Measurements from ENCODE around the gene TAC4. TPM values are rescaled to one million over a fixed set of nuclear protein-coding genes. Genes with fewer than 3 reads are reported as not detected.
A peak's percentile ranks its signal among the peaks of the same experiment; 100 is the strongest.

The TAC4 gene
- total and polyA plus RNA-seq, 2 of the 13 experiments (the other 11 are each of a cell fraction or from before 2014, with no cell fraction given) = not detected

- peak; percentile 63; the same call in 1 of the 2 replicates for TF ChIP-seq KDM3A (CRISPR knock-in tag; IDR thresholded peaks at IDR 0.05; ENCODE audit: low read depth)
- TF ChIP-seq MTF2 (CRISPR knock-in tag; IDR thresholded peaks at IDR 0.05; ENCODE audit: borderline replicate concordance) = no peak
- peak; percentile 57; the same call in 1 of the 2 replicates for TF ChIP-seq PHF21A (CRISPR knock-in tag; IDR thresholded peaks at IDR 0.05)
- no peak for TF ChIP-seq THAP7 (CRISPR knock-in tag; IDR thresholded peaks at IDR 0.05)
- TF ChIP-seq HNF1B (CRISPR knock-in tag; IDR thresholded peaks at IDR 0.05) = peak; percentile 74; the same call in 1 of the 2 replicates
- TF ChIP-seq ZNF234 (CRISPR knock-in tag; conservative IDR thresholded peaks at IDR 0.05) = no peak
- TF ChIP-seq RXRB (CRISPR knock-in tag; IDR thresholded peaks at IDR 0.05; ENCODE audit: borderline replicate concordance) = peak; percentile 53; the same call in 1 of the 2 replicates
- 0 out of 2 replicates have a peak, but pooled peaks have one; percentile 41 for TF ChIP-seq ZNF614 (CRISPR knock-in tag; IDR thresholded peaks at IDR 0.05; ENCODE audit: borderline replicate concordance)
- peak; percentile 82 for TF ChIP-seq PITX1 (CRISPR knock-in tag; IDR thresholded peaks at IDR 0.05)
- TF ChIP-seq ZNF776 (CRISPR knock-in tag; IDR thresholded peaks at IDR 0.05) = no peak
- TF ChIP-seq ZSCAN31 (CRISPR knock-in tag; IDR thresholded peaks at IDR 0.05; ENCODE audit: low read depth) = 0 out of 2 replicates have a peak, but pooled peaks have one; percentile 50
- TF ChIP-seq ZNF781 (CRISPR knock-in tag; IDR thresholded peaks at IDR 0.05; ENCODE audit: borderline replicate concordance, not compliant biosample characterization) = peak; percentile 66
- TF ChIP-seq UBTF (CRISPR knock-in tag; IDR thresholded peaks at IDR 0.05) = 0 out of 2 replicates have a peak, but pooled peaks have one; percentile 14
- peak; percentile 50 for TF ChIP-seq ELF1 (CRISPR knock-in tag; IDR thresholded peaks at IDR 0.05)
- peak; percentile 98 for TF ChIP-seq RAD21 (CRISPR knock-in tag; IDR thresholded peaks at IDR 0.05)
- 0 out of 2 replicates have a peak, but pooled peaks have one; percentile 53 for TF ChIP-seq NFKBIZ (CRISPR knock-in tag; IDR thresholded peaks at IDR 0.05)
- TF ChIP-seq GATAD2A (CRISPR knock-in tag; IDR thresholded peaks at IDR 0.05) = peak; percentile 76
- TF ChIP-seq ZNF256 (CRISPR knock-in tag; conservative IDR thresholded peaks at IDR 0.05) = no peak
- TF ChIP-seq MYPOP (CRISPR knock-in tag; IDR thresholded peaks at IDR 0.05) = 0 out of 2 replicates have a peak, but pooled peaks have one; percentile 54
- TF ChIP-seq ZSCAN5A (CRISPR knock-in tag; IDR thresholded peaks at IDR 0.05; ENCODE audit: borderline replicate concordance) = no peak
- no peak for TF ChIP-seq TAF1 (CRISPR knock-in tag; IDR thresholded peaks at IDR 0.05)
- peak; percentile 29; the same call in 1 of the 2 replicates for TF ChIP-seq ZFX (CRISPR knock-in tag; IDR thresholded peaks at IDR 0.05; ENCODE audit: low read depth)
Measured at GRCh38 chr17:49861150-49861884, 13.4 kb upstream of the TAC4 start (continued).

Data from HepG2 (cell line).